Gastrocnemius medialis (tissue), 4 donors: ENCODE measurements around the gene EDN3.

ENCODE experiments used
- POLR2A ChIP-seq, 2 donors: fragments of 450-650 bp; IDR thresholded peaks; one replicate each; pipeline ENCODE4 v1.6.1; 2017; ENCODE audit warnings: antibody characterized with exemption in 2 of 2, mild to moderate bottlenecking in 2 of 2, moderate library complexity in 2 of 2
- TF ChIP-seq, protein P1 (sequence below), 5 experiments: fragments of 450-650 bp in 3 of 5; fragments of 200-600 bp in 2 of 5; sonication (generic) in 2 of 5; IDR thresholded peaks in 4 of 5; conservative IDR thresholded peaks in 1 of 5; 1 replicate in 4 of 5; 2 replicates in 1 of 5; pipeline ENCODE4 v1.5.1; 2016 to 2019; ENCODE audit warnings: antibody characterized with exemption in 5 of 5, mild to moderate bottlenecking in 3 of 5, moderate library complexity in 3 of 5

DNA sequence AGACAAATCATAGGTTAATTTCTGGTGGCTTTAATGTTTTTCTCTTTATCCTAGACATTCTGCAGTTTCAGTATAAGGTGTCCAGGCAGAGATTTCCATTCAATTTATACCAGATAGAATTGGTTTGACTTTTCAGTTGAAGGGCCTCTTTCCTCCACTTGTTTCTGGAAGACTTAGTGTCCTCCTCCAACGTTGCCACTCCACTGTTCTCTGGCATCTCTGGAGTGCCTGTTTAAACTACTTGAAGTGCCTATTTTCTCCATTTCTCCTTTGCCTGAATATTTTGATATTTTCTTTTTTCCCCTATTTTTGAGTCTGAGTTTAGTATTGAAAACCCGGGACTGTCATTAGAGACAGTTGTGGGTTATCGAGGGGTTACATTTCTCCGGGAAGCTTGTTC is 27.7 kb downstream of the EDN3 start:
- TF ChIP-seq, protein P1, sequence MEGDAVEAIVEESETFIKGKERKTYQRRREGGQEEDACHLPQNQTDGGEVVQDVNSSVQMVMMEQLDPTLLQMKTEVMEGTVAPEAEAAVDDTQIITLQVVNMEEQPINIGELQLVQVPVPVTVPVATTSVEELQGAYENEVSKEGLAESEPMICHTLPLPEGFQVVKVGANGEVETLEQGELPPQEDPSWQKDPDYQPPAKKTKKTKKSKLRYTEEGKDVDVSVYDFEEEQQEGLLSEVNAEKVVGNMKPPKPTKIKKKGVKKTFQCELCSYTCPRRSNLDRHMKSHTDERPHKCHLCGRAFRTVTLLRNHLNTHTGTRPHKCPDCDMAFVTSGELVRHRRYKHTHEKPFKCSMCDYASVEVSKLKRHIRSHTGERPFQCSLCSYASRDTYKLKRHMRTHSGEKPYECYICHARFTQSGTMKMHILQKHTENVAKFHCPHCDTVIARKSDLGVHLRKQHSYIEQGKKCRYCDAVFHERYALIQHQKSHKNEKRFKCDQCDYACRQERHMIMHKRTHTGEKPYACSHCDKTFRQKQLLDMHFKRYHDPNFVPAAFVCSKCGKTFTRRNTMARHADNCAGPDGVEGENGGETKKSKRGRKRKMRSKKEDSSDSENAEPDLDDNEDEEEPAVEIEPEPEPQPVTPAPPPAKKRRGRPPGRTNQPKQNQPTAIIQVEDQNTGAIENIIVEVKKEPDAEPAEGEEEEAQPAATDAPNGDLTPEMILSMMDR (IDR thresholded peaks at IDR 0.05 in 4 of 5, conservative IDR thresholded peaks at IDR 0.05 in 1 of 5), result no peak
- no peak for TF ChIP-seq POLR2A (IDR thresholded peaks at IDR 0.05)
